PC-9 (cell line): ENCODE results near the gene CENPX. TPM values are rescaled to one million over a fixed set of nuclear protein-coding genes. Genes with fewer than 3 reads are reported as not detected.

ENCODE experiments used
- BruUV-seq: library from RNA; stranded (reverse); fragments of 400-500 nt; replicated peaks from 2 replicates; lab custom pipeline; 2021; lab: Mats Ljungman, UMichigan
- CTCF ChIA-PET: fragments of 300-600 bp; sonication (Branson Sonifier 250); formaldehyde crosslinking; loops from one replicate; lab custom pipeline; 2022; ENCODE audit warnings: antibody characterized with exemption; lab: Charles Lee
- POLR2A ChIA-PET: fragments of 300-600 bp; sonication (Branson Sonifier 250); formaldehyde crosslinking; loops from one replicate; lab custom pipeline; 2022; ENCODE audit warnings: antibody characterized with exemption; ENCODE audit not compliant: unreplicated experiment; lab: Charles Lee
- DNase-seq, 2 experiments: peaks; one replicate each; pipeline versions ENCODE4 v3.0.0 to v3.0.0-alpha.2; 2015 to 2022; ENCODE audit warnings: mixed read lengths in 1 of 2
- H2AFZ ChIP-seq: fragments of 200-600 bp; sonication (generic); 2 replicates; pipeline ENCODE4 v1.8.1; 2017; ENCODE audit warnings: antibody characterized with exemption
- H3F3A ChIP-seq: fragments of 200-600 bp; sonication (generic); 2 replicates; pipeline ENCODE4 v1.8.1; 2017; ENCODE audit warnings: antibody characterized with exemption, mild to moderate bottlenecking, low read depth; ENCODE audit not compliant: insufficient read depth
- H3K27ac ChIP-seq: fragments of 200-600 bp; sonication (generic); 2 replicates; pipeline ENCODE4 v1.6.1; 2016; ENCODE audit warnings: mixed run types
- H3K27me3 ChIP-seq: fragments of 200-600 bp; sonication (generic); 2 replicates; pipeline ENCODE4 v1.6.1; 2016; ENCODE audit warnings: low read depth, mixed run types; ENCODE audit not compliant: insufficient read depth
- H3K36me3 ChIP-seq: fragments of 200-600 bp; sonication (generic); 2 replicates; pipeline ENCODE4 v1.6.1; 2016; ENCODE audit warnings: low read depth, mixed run types
- H3K4me1 ChIP-seq: fragments of 200-600 bp; sonication (generic); replicated peaks from 2 replicates; pipeline ENCODE4 v1.6.1; 2016; ENCODE audit warnings: mixed run types; ENCODE audit not compliant: insufficient read depth
- H3K4me2 ChIP-seq: fragments of 200-600 bp; sonication (generic); 2 replicates; pipeline ENCODE4 v1.6.1; 2017; ENCODE audit warnings: mixed run types
- H3K4me3 ChIP-seq: fragments of 200-600 bp; sonication (generic); 2 replicates; pipeline ENCODE4 v1.6.1; 2016; ENCODE audit warnings: mixed run types
- H3K79me2 ChIP-seq: fragments of 200-600 bp; sonication (generic); 2 replicates; pipeline ENCODE4 v1.6.1; 2017; ENCODE audit warnings: low read depth, mixed run types
- H3K9me2 ChIP-seq: fragments of 200-600 bp; sonication (generic); 2 replicates; pipeline ENCODE4 v1.8.1; 2017; ENCODE audit warnings: mild to moderate bottlenecking; ENCODE audit not compliant: insufficient read depth
- H3K9me3 ChIP-seq: fragments of 200-600 bp; sonication (generic); 2 replicates; pipeline ENCODE4 v1.8.1; 2016; ENCODE audit warnings: low read depth; ENCODE audit not compliant: insufficient read depth
- H4K20me1 ChIP-seq: fragments of 200-600 bp; sonication (generic); 2 replicates; pipeline ENCODE4 v1.8.1; 2017; ENCODE audit not compliant: insufficient read depth
- EZH2 ChIP-seq: fragments of 200-600 bp; sonication (generic); IDR thresholded peaks from 2 replicates; pipeline ENCODE4 v1.8.0; 2017; ENCODE audit warnings: antibody characterized with exemption, low read depth
- intact Hi-C: fragments of 100-400 bp; cut with micrococcal nuclease; formaldehyde crosslinking; loops from one replicate; pipeline ENCODE4 v1.10.0; 2022; ENCODE audit not compliant: unreplicated experiment
- total RNA-seq: library from RNA; stranded (reverse); gene quantifications from 2 replicates; pipeline ENCODE4 v1.2.3, GENCODE V29; 2021
- TF ChIP-seq, protein P1 (sequence below): fragments of 200-600 bp; sonication (generic); conservative IDR thresholded peaks from 2 replicates; pipeline ENCODE4 v1.6.1; 2017; ENCODE audit warnings: mixed run types, antibody characterized with exemption, mild to moderate bottlenecking, moderate library complexity

CENPX gene
- total RNA-seq, 1 experiment from 2014 or later: 132 TPM

DNA sequence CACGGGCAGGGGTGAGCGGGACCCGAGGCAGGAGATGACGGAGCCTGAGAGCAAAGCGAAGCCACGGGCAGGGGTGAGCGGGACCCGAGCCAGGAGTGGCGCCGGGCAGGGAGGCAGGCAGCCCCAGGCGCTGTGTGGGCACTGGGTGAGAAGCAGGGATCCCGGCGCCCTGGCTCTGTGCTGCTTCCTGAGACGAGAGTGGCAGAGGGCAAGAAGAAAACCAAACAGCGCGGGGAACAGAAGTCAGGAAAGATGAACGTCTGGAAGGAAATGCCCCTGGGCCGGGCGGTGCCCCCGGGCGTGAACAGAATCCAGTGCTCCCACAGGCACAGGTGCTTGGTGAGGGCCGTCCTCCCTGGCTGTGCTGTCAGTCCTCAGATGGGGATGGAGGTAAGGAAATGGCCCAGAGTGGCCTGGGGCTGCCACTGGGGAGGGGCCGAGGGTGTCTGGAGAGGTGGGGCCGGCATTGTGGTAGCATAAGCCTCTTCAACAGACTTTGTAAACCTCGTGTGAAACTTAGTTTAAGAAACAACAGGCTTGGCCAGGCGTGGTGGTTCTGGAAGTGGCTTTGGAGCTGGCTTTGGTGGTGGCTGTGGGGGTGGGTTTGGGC lies 35.4 kb downstream of the CENPX start:
- no peak overlapping the region for H2AFZ ChIP-seq
- H3K27ac ChIP-seq: no peak overlapping the region
- no peaks in the 10 kb centered on the region for H3K36me3 ChIP-seq
- no peaks in the 10 kb centered on the region for H3K79me2 ChIP-seq
- TF ChIP-seq EZH2: no peak
- TF ChIP-seq, protein P1, sequence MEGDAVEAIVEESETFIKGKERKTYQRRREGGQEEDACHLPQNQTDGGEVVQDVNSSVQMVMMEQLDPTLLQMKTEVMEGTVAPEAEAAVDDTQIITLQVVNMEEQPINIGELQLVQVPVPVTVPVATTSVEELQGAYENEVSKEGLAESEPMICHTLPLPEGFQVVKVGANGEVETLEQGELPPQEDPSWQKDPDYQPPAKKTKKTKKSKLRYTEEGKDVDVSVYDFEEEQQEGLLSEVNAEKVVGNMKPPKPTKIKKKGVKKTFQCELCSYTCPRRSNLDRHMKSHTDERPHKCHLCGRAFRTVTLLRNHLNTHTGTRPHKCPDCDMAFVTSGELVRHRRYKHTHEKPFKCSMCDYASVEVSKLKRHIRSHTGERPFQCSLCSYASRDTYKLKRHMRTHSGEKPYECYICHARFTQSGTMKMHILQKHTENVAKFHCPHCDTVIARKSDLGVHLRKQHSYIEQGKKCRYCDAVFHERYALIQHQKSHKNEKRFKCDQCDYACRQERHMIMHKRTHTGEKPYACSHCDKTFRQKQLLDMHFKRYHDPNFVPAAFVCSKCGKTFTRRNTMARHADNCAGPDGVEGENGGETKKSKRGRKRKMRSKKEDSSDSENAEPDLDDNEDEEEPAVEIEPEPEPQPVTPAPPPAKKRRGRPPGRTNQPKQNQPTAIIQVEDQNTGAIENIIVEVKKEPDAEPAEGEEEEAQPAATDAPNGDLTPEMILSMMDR: no peak
- no peaks in the 10 kb centered on the region for H3K27me3 ChIP-seq
- no peaks in the 10 kb centered on the region for H3K9me3 ChIP-seq
- no peaks in the 10 kb centered on the region for H4K20me1 ChIP-seq
- CTCF ChIA-PET: no interaction called here
- peaks cover 5% of the 10 kb centered on the region for H3K4me1 ChIP-seq
- DNase-seq: no peak
- no peaks in the 10 kb centered on the region for H3K9me2 ChIP-seq
- no TSS peak for BruUV-seq
- H3K4me3 ChIP-seq: no peak overlapping the region
- intact Hi-C loops: no loop called here
- H3K4me2 ChIP-seq: no peak overlapping the region
- H3F3A ChIP-seq: no peaks in the 10 kb centered on the region
- POLR2A ChIA-PET: no interaction called here

DNA sequence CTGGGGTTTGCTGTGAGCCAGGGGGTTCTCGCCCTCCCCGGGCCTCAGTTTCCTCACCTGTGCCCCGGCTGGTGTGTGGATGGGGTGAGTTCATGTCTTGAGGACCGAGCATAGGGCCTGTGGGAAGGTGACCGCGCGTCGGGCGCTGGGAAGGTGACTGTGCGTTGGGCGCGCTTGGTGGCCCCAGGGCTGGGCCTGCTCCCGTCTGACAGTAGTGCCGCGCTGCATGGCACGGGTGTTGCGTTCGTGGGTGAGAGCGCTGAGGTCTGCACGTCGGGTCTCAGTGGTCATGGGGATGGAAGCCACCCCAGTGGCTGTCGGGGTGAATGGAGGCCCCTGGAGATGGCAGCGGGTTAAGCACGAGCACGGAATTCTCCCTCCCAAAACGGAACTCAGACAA lies 36.1 kb downstream of the CENPX start:
- peaks cover 5% of the 10 kb centered on the region; the same call in 1 of the 2 replicates for H3F3A ChIP-seq

DNA sequence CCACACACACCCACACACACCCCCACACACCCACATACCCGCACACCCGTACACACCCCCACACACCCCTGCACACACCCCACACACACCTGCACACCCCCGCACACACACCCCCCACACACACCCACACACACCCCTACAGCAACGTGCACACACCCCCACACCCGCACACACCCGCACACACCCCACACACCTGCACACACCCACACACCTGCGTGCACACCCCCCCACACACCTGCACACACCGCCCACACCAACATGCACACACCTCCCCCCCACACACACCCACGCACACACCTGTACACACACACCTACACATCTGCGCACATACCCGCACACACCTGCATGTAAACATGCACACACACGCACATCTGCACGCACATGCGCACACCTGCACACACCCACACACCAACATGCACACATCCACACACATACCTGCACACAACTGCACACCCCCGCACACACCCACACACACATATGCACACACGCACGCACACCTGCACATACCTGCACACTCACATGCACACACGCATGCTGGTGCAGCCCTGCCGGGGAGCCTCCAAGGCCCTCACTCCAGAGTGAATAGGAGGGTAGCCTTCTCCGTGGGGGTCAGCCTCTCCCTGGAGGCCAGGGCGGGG lies 37.8 kb downstream of the CENPX start:
- Histone ChIP-seq H3K79me2 (no peaks in the 10 kb centered on the region), H2AFZ (no peak overlapping the region), H3K27ac (no peak overlapping the region), H3F3A (peaks cover 22% of the 10 kb centered on the region), H3K36me3 (no peaks in the 10 kb centered on the region), H3K4me1 (peaks cover 29% of the 10 kb centered on the region), H4K20me1 (0 out of 2 replicates have a peak, but pooled peaks cover 5% of the 10 kb centered on the region), H3K27me3 (no peaks in the 10 kb centered on the region), H3K9me3 (no peaks in the 10 kb centered on the region), H3K9me2 (no peaks in the 10 kb centered on the region), H3K4me2 (no peak overlapping the region), H3K4me3 (no peak overlapping the region)
- CTCF ChIA-PET: no interaction called here
- POLR2A ChIA-PET: no interaction called here
- DNase-seq: no peak
- TF ChIP-seq, protein P1: no peak
- TF ChIP-seq EZH2: no peak
- intact Hi-C loops: no loop called here
- no TSS peak for BruUV-seq

More for the DNA sequence above, 36.1 kb downstream of the CENPX start:
- no peak overlapping the region for H3K4me2 ChIP-seq
- no peaks in the 10 kb centered on the region for H3K9me2 ChIP-seq
- POLR2A ChIA-PET: no interaction called here
- H3K36me3 ChIP-seq: no peaks in the 10 kb centered on the region
- no peak overlapping the region for H3K4me3 ChIP-seq
- CTCF ChIA-PET: no interaction called here
- H3K79me2 ChIP-seq: no peaks in the 10 kb centered on the region
- BruUV-seq: no TSS peak
- intact Hi-C loops: no loop called here
- no peak overlapping the region for H3K27ac ChIP-seq
- no peak for DNase-seq
- no peak overlapping the region for H2AFZ ChIP-seq
- H4K20me1 ChIP-seq: no peaks in the 10 kb centered on the region
- no peak for TF ChIP-seq EZH2
- TF ChIP-seq, protein P1: no peak
- H3K9me3 ChIP-seq: no peaks in the 10 kb centered on the region
- peaks cover 12% of the 10 kb centered on the region for H3K4me1 ChIP-seq
- no peaks in the 10 kb centered on the region for H3K27me3 ChIP-seq
